IPS DF 19.7 (cell line): ENCODE measurements around the gene NFATC1.

ENCODE experiments used
- DNase-seq: peaks from one replicate; pipeline ENCODE4 v3.0.0-alpha.2; 2013; ENCODE audit warnings: low read depth, low spot score

Gene NFATC1

DNA sequence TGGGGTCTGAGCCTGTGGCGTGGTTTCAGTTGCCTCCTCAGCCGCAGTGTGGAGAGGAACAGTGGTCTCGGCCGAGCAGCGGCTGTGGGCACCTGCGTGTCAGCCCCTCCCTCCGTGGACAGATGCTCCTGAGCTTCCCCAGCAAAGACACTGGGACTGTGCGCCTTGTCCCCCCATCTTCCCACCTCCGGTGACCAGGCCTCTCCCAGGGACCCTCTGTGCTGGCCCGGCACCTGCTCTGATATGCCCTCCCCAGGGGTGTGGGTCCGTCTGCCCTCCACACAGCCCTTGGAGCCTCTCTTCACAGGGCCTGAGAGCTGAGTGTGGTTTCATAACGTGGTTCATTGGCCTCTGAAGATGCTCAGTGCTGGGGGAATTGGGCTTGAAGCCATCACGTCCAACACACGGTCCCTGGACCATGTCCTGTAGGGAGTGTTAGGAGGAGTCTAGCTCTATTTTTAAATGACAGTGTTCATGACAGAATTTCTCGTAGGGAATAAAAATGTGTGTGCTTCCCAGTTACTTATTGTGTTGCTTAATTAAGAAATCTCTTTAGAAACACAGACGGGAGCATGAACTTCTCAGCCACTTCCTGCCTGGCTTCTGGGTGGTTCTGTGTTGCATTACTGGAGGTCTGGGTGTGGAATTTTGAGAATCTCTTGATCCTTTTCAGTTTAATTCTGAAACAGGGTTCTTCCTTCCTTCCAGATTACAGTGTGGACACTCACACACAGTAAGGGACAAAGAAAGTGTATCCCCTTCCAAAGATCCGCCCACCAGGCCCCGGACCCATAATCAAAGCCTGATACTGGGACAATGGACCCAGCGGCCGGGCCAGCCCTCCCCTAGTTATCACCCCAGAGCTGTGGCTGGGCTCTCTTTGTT, 110.7 kb downstream of the NFATC1 start:
- no peak for DNase-seq

DNA sequence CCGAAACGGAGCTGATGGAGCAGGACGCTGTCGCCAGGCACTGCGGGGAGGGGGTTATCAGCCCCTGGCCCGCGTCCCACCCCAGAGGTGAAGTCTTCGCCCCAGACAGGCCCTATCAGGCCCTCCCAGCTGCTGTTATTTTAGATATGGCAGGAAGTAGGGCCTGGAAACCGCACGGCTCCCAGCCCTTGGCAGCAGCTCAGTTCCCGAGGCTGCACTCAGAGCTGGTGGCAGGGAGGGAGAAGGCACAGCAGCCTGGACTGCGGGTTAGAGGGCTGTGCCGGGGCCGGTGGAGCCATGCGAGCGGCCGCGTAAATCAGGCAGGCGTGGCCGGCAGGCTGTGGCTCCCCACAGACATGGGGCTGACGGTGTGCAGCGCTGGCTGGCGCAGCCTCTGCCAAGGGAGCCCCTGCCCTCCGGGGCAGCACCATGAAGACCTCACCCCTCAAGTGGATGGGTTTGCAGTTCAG, 111.4 kb downstream of the NFATC1 start:
- no peak for DNase-seq

- no peak for DNase-seq
Measured at GRCh38 chr18:79507546-79508480, 112.1 kb downstream of the NFATC1 start.

DNA sequence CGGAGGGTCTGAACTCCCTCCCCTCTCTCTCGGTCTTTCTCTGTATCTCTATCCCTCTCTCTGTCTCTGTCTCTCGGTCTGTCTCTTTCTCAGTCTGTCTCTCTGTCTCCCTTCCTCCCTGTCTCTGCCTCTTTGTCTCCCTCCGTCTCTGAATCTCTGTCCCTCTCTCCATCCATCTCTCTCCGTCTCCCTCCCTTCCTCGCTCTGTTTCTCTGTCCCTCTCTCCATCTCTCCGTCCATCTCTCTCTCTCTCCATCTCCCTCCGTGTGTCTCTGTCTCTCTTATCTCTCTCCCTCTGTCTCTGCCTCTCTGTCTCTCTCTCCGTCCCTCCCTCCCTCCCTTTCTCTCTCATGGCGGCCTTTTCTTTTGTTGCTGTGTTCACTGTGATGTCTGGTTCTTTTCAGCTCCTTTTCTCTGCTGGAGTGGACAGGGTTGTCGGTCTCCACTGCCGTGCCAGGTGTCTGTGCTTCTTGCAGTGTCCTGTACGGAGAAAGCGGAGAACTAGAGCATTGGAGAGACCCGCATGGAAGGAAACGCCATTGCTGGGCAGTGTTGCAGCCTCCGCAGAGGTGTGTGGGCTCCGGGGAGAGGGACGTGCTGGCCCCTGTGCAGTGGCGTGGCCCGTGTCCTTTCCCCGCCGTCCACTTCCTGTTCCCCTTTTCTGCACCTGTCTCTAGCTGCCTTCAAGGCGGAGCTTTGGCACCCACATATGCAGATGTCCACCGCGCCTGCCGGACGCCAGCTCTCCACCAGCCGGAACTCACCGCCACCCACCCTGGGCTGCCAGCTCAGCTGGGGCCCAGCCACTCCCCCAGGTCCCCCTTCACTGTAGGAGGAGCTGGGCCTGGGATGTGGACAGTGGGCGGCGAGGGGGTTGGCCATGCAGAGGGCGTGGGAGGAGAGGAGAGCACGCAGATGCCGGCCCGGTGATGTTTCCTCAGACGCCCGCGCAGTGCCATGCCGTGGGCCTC, 113.1 kb downstream of the NFATC1 start:
- DNase-seq: no peak

- no peak for DNase-seq
Measured at GRCh38 chr18:79509536-79509930, 113.8 kb downstream of the NFATC1 start.

GRCh38 chr18:79510046-79510685, 114.4 kb downstream of the NFATC1 start:
- no peak for DNase-seq

DNA sequence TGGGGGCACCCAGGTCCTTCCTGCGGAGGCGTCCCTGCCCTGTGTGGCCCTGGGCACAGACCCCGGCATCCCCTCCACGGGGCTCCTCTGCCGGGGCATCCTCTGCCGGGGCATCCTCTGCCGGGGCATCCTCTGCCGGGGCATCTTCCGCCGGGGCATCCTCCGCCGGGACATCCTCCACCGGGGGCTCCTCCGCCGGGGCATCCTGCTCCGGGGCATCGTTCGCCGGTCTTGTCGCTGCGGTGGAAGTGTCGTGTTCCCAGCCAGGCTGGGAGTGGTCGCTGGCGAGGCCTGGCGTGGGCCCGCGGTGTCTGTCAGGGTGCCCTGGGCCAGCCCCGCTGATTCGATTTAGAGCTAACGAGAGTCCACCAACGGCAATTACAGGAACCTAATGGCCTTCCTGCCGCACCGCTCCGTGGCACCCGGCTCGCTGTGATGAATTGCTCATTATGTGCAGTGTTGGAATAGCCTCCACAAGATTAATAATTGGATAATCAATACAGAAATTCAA, 115.1 kb downstream of the NFATC1 start:
- DNase-seq: no peak

DNA sequence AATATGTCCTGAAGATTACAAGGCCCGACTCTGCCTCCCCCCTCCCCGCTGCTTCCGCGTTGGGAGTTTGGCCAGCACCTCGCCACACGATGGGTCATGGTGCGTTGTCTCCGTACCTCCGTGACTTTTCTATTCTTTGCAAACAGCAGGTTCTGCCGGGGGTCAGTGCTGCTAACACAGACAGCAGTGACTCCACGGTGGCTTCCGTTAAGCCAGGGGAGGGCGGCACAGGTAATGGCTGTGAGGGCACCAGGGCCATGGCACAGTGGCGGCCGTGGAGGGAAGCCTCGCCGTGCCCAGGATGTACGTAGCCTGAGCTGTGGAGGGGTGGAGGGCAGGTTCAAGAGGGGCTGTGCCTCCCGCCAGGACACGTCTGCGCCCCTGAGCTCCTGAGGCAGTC, 115.5 kb downstream of the NFATC1 start:
- DNase-seq: no peak

DNA sequence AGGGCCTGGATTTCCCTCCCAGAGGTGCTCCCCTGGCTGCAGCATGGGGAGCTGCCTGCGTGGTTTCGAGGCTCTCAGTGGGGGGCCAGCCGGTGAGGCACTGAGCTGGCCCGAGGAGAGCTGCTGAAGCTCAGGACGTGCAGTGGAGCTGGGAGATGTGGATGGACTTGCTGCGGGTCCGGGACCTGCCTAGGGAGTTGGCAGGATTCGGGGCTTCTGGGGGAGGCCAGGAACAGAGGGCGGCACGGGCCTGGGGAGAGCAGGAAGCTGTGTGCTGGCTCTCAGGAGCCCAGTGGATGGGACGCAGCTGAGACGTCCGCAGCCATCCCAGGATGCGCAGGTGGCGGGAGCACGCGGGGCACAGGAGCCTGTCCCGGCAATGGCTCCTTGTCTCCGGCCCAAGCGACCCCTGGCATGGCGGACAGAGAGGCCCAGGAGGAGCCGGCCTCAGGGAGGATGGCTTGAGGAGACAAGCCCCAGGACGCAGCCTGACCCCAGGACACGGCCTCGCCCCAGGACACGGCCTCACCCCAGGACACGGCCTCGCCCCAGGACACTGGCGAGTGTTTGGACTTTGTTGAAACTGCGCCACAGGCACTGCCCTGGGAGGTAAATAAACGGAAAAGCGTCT, 116.1 kb downstream of the NFATC1 start:
- DNase-seq: no peak

DNA sequence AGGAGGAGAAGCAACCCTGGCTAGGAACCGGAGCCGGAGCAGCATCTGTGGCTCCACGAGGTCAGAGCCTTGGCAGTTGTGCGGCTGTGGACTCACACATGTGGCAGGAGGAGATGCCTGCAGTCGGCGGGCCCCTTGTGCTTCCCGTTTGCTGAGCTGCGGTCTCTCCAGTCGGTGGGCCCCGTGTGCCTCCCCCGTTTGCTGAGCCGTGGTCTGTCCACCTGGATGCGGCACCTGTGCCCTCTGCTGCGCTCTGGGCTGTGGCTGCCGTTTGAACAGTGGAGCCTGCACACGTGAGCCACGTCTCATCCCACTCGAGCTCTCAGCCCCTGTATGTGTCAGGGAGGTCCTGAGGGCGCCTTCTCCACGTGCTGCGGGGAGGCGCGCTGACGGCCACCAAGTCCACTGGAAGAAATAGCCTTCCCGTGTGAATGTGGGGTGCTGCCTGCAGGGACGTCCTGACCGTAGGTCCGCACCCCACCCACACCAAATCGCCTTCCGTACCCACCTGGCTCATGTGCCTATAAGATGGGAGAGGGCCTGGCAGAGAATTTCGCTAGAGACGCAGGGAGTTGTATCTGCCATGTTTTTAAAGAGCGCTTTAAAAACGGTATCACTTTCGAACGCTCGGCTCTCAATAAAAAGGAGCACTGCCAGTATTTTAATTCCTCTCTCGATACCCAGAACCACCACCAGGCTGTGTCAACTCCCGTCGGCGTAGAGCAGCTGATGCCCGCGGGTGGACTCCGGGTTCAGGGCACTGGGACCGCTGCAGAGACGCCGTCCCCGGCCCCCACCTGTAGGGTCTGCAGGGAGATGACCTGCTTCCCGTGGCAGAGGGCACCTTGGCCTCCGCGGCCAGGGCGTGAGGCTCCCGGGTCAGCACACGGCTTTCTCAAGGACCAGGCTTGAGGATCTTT, 117.0 kb downstream of the NFATC1 start:
- no peak for DNase-seq

DNA sequence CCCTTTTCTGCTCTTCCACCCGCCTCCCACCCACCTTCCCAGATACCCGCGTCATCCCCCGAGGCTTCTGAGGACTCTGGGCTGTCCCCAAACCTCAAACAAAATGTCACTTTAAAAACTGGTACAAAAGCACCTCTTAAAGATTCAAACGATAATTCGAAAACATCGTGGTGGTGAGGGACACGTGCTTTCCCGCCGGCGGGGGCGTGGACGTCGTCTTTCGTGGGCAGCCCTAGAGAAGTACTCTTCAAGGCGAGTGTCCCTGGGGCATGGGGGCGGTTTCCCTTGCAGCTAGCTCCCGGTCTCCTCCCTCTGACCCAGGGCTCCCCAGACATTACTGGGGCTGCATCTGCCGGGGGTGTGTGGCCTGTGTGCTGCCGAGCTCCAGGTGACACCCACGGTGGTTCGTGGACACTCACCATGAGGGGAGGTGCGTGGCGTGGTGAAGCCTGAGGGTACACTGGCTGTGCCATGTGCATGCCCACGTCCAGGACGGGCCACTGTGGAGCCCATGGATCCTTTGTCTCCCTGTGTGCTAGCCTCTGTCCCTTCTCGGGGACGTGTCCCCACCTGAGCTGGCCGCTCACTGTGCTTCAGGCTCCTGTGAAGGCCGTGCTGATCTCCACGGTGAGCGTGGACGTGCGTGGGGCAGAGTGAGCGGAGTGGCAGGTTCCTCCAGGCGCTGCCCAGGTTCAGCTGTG, 117.8 kb downstream of the NFATC1 start:
- no peak for DNase-seq

DNA sequence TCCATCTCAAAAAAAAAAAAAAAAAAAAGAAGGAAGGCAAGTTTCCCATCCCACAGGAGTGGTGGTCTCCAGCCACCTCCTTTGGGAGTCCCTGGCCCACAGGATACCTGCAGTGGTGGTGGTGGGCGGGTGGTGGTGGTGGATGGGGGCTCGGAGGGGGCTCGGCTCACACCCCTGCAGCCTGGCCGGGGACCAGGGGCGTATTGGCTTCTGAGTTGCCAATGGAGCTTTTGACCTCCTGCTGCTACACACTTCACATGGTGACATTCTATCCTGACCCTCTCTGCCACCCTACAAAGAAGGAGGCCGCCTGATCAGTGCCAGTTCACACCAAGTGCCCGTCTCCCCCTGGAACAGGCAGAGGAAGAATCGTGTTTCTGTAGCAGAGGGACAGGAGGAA, 119.6 kb downstream of the NFATC1 start:
- DNase-seq: no peak

GRCh38 chr18:79515944-79516351, 120.2 kb downstream of the NFATC1 start:
- no peak for DNase-seq

DNA sequence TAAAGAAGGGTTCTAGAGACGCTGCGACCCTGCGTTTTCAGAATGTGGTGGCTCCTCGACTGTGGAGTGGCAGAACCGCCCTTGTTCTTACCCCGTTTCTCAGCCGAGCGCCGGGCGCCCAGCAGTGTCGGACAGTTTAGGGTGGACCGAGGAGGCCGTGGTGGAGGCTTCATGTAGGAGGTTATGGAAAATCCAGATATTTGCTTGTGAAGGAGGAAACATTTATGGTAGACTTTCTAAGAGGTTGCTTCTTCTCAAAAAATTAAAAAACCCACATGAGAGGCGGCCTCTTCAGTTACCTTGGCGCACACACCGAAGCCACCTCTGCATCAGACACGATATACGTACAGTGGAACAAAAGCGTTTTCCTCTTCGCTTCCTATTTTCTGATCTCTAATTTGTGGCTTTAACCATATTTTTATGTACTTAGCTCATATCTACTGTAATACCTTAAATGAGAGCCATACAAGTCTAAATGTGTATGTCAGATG, 120.8 kb downstream of the NFATC1 start:
- DNase-seq: no peak

DNA sequence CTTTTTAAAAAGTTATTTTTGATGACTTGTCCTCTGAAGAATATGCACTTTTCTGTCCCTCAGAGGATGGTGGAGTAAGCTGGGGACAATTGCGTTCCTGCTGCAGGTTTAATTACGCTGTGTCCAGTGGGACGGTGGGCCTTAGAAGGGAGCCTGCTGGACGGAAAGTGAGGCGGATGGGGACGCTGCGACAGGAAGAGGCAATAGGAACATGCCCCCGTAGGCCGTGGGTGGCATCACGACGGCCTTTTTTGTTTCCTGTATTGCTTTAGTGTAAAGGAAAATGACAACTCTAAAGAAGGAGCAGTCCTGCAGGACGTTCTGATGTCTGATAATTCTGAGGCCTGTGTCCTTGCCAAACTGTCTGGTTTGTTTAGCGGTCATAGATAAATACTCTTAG, 121.6 kb downstream of the NFATC1 start:
- DNase-seq: no peak

- DNase-seq: no peak
Measured at GRCh38 chr18:79518028-79518682, 122.4 kb downstream of the NFATC1 start.

DNA sequence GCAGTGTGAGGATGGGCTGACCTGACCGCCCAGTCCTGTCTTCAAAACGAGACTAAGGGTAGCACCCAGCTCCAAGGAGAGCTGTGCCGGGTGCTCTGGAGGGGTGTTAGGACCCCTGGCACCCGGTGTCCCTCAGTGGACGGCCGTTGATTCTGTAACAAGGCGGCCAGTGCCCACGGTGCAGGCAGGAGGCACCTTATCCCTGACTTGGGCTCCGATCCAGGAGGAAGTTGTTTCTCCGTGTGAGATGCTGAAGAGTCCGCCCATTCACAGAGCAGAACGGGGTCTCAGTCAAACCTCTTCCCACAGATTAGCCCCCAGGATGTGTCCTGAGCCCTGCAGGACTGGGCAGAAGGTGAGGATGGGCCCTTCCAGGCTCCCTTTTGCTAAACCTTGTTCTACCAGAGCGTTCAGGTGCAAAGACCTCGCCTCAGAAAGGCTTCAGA, 123.0 kb downstream of the NFATC1 start:
- no peak for DNase-seq
